Measurements from ENCODE around the gene GPR151.

DNA sequence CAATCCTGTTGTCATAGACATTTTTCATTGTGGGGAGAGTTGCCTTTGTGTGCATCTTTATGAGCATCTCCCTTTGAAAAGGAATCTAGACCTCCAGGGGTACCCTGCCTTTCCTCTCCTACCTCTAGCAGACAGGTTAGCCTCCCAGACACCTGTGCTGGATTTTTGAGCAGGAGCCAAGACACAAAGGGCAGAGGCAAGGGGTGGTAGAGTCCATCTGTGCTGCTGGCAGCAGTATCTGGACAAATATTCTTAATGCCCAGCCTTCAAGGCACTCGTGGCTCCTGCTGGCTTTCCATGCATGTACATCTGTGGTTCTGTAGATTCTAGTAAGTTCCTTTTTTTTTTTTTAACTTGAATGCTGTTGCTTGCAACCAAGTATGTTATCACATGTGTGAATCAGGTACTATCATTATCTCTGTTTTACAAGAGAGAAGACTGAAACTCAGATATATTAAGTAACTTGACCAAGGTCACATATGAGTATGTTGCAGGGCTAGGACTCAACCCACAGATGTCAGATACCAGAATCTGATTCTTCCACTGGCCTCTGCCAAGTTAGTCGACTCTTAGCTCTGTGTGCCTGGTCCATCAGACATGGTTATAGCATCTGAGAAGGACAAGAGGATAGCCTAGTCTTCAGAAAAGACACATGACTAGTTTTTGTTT is 32.9 kb upstream of the GPR151 start:
- TF ChIP-seq, protein P1, sequence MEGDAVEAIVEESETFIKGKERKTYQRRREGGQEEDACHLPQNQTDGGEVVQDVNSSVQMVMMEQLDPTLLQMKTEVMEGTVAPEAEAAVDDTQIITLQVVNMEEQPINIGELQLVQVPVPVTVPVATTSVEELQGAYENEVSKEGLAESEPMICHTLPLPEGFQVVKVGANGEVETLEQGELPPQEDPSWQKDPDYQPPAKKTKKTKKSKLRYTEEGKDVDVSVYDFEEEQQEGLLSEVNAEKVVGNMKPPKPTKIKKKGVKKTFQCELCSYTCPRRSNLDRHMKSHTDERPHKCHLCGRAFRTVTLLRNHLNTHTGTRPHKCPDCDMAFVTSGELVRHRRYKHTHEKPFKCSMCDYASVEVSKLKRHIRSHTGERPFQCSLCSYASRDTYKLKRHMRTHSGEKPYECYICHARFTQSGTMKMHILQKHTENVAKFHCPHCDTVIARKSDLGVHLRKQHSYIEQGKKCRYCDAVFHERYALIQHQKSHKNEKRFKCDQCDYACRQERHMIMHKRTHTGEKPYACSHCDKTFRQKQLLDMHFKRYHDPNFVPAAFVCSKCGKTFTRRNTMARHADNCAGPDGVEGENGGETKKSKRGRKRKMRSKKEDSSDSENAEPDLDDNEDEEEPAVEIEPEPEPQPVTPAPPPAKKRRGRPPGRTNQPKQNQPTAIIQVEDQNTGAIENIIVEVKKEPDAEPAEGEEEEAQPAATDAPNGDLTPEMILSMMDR (conservative IDR thresholded peaks at IDR 0.05 in 1 of 2, IDR thresholded peaks at IDR 0.05 in 1 of 2; ENCODE audit: low read depth in 1 of 2, low read length in 2 of 2): no peak
- TF ChIP-seq EZH2 (IDR thresholded peaks at IDR 0.05; ENCODE audit: low read length, missing control alignments): no peak
